ENCODE data around the gene LRRC2. TPM values are rescaled to one million over a fixed set of nuclear protein-coding genes. Genes with fewer than 3 reads are reported as not detected.
A peak's percentile ranks its signal among the peaks of the same experiment; 100 is the strongest.

The LRRC2 gene
- total RNA-seq, 4 donors from 2014 or later = 1.0 to 3.5 (median 3.3) TPM

DNA sequence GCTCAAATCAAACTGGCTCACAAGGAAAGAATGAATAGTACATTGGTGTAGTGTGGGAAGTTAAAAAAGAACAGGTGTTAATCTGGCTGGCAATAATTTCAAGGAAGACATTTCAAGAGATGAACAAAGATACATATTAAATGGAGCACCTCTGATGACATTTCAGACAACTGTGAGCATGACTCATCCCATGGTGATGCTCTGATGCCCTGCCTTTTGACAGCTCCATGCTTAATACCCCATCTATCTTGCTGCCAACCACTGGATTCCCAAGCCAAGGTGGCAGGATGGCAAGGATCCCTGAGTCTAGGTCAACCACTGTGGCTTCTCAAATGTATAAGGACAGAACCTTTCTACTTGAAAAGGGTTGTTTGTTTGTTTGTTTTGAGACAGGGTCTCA, 29.3 kb downstream of the LRRC2 start:
- no peak for TF ChIP-seq POLR2A (IDR thresholded peaks at IDR 0.05)
- no peak for TF ChIP-seq CTCF (IDR thresholded peaks at IDR 0.05)
- DNase-seq (ENCODE audit: low spot score in 2 of 2) = no peak
- no peak overlapping the region for H3K4me3 ChIP-seq (ENCODE audit: low read depth, poor library complexity, severe bottlenecking)
- intact Hi-C loops (cut with DNase I; ENCODE audit: low total_unique reads) = no loop called here

DNA sequence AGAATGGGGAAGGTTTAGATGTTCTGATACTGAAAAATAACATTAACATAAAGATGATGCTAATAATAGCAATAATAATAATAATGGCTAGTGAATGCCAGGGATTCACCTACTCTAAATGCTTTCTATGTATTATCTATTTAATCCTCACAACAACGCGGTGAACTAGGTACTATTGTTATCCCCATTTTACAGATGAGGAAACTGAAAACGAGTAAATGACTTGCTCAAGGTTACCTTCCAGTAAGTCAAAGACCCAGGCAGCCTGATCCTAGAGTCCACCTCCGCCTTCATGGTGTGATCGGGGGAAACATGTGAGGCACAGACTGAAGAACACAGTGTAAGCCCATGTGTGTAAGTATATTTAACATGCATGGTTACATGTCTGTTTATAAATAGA, 30.4 kb downstream of the LRRC2 start:
- intact Hi-C loops (cut with DNase I; ENCODE audit: low total_unique reads) = no loop called here
- no peak for DNase-seq (ENCODE audit: low spot score in 2 of 2)
- no peak overlapping the region for H3K4me3 ChIP-seq (ENCODE audit: low read depth, poor library complexity, severe bottlenecking)
- TF ChIP-seq CTCF (IDR thresholded peaks at IDR 0.05) = no peak
- TF ChIP-seq POLR2A (IDR thresholded peaks at IDR 0.05) = no peak
- WGBS, 2 donors = 97% methylated on average over 5 of the region's 5 CpGs

- intact Hi-C loops (cut with DNase I; ENCODE audit: low total_unique reads) = no loop called here
- WGBS, 2 donors = 88 to 90% methylated on average over 3 of the region's 3 CpGs
- no peak overlapping the region for H3K4me3 ChIP-seq (ENCODE audit: low read depth, poor library complexity, severe bottlenecking)
- DNase-seq (ENCODE audit: low spot score in 2 of 2) = no peak
- TF ChIP-seq CTCF (IDR thresholded peaks at IDR 0.05) = no peak
- no peak for TF ChIP-seq POLR2A (IDR thresholded peaks at IDR 0.05)
Measured at GRCh38 chr3:46533091-46533490, 33.0 kb downstream of the LRRC2 start.

GRCh38 chr3:46527239-46527638, 38.9 kb downstream of the LRRC2 start:
- no peak overlapping the region for H3K4me3 ChIP-seq (ENCODE audit: low read depth, poor library complexity, severe bottlenecking)
- WGBS, 2 donors = 98% methylated on average over 5 of the region's 5 CpGs
- TF ChIP-seq CTCF (IDR thresholded peaks at IDR 0.05) (no peak), POLR2A (IDR thresholded peaks at IDR 0.05) (no peak)
- peak in 1 of 2 donors; percentile 21 for DNase-seq (ENCODE audit: low spot score in 2 of 2)
- intact Hi-C loops (cut with DNase I; ENCODE audit: low total_unique reads) = no loop called here

- intact Hi-C loops (cut with DNase I; ENCODE audit: low total_unique reads) = no loop called here
- H3K4me3 ChIP-seq (ENCODE audit: low read depth, poor library complexity, severe bottlenecking) = no peak overlapping the region
- no peak for DNase-seq (ENCODE audit: low spot score in 2 of 2)
- no peak for TF ChIP-seq POLR2A (IDR thresholded peaks at IDR 0.05)
- TF ChIP-seq CTCF (IDR thresholded peaks at IDR 0.05) = no peak
- 92 to 95% methylated on average over 3 of the region's 3 CpGs for WGBS, 2 donors
Measured at GRCh38 chr3:46524832-46525231, 41.3 kb downstream of the LRRC2 start.

DNA sequence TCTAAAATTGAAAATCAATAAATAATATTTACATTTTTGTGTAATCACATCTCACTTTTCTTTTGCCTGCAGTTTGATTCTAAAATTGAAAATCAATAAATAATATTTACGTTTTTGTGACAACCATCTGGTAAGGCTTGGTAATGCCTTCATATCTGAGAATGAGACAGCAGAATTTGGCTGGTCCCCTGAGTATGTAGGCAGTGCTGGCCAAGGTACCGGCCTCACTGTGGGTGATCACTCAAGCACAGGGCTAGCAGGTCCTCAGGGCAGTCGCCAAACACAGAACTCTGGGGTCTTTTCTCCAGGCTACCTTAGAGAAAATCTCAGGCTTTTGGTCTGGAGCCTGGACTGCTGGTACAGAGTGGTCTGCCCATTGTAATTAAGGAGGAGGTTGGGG, 42.1 kb downstream of the LRRC2 start:
- DNase-seq (ENCODE audit: low spot score in 2 of 2) = peak in 1 of 2 donors; percentile 60
- no peak overlapping the region for H3K4me3 ChIP-seq (ENCODE audit: low read depth, poor library complexity, severe bottlenecking)
- 74 to 81% methylated on average over 3 of the region's 3 CpGs for WGBS, 2 donors
- intact Hi-C loops (cut with DNase I; ENCODE audit: low total_unique reads) = no loop called here
- TF ChIP-seq CTCF (IDR thresholded peaks at IDR 0.05) = no peak
- no peak for TF ChIP-seq POLR2A (IDR thresholded peaks at IDR 0.05)
